Measurements from ENCODE around the gene C11orf24. TPM values are rescaled to one million over a fixed set of nuclear protein-coding genes. Genes with fewer than 3 reads are reported as not detected.

Gene C11orf24
- total and polyA plus RNA-seq, 9 of the 15 experiments (the other 6 are each of a cell fraction or from before 2014, with no cell fraction given) = 2.0 to 65.2 (median 32.5) TPM

DNA sequence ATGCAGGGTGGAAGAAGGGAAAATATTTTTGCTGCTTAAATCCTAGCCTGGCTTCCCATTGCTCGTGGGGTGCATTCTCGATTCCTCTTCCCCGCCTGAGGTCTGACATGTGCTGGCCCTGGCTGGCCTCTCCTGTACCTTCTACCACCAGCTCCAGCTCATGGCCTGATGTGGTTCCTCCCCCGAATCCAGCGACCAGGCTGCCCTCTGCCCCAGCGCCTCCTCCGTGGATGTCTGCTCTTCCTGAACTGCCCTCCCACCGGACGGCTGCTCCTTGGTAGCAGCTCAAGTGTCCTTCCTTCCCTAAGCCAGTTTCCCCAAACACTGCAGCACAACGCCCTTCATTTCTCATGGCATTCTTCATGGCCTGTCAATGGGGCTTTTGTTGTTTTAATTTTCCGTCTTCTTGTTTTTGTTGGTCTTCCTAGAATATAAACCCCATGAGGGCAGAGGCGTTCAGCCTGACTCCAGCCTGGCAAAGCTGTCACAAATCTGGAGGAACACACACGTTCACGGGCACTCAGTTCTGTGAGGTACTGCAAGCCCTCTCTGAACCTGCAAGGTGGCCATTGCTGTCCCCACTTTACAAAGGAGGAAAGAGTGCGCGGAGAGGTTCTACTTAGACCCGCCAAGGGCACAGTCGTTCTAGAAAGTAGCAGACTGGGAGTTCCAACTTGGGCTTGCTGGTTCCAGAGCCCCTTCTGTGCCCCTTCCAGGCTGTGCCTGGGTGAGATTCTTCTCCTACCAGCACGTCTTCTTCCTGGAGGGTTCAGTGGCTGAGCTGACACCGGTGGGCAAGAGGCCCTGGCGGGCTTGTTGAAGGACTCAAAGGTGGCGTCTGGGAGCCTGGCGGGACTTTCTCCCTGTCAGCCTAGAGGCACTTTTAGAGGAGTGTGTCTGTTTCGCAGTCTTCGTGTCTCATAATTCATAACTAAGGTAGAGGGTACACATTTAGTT, 39.7 kb upstream of the C11orf24 start:
- peak overlapping the region in 1 of 2 experiments; percentile 66; a peak in 2 of 4 replicates for H3K9ac ChIP-seq (ENCODE audit: insufficient read depth in 1 of 2, low read depth in 2 of 2, low read length in 2 of 2)
- FAIRE-seq = no peak

More for the DNA sequence above, 39.7 kb upstream of the C11orf24 start:
- ChIA-PET POLR2A (interaction anchor here (0.7 to 2.0 kb wide), 7 partner anchors 9 to 148 kb away, joined by 3 to 12 read pairs (median 3); partner anchors contain the start of gene C11orf24), CTCF (ENCODE audit: low intra/inter-chr PET ratio) (no interaction called here)
- H3K4me1 ChIP-seq (replicated peaks in 1 of 2; ENCODE audit: control insufficient read depth in 2 of 2, insufficient read depth in 2 of 2, low read length in 2 of 2) = peaks cover 12 to 41% of the 10 kb centered on the region in 2 experiments
- peaks cover 10% of the 10 kb centered on the region for H4K20me1 ChIP-seq (replicated peaks; ENCODE audit: control insufficient read depth, insufficient read depth, low read length)
- peak overlapping the region; percentile 37; the same call in 1 of the 2 replicates for H3K4me3 ChIP-seq
- H3K9me3 ChIP-seq (replicated peaks; ENCODE audit: control insufficient read depth, insufficient read depth, low read depth, low read length) = peaks cover 1% of the 10 kb centered on the region; the same call in 1 of the 2 replicates
- TF ChIP-seq CBX2 (IDR thresholded peaks at IDR 0.05; ENCODE audit: insufficient read depth, low read length, poor library complexity, severe bottlenecking) = no peak
- TF ChIP-seq ZNF316 (IDR thresholded peaks at IDR 0.05) = peak; percentile 65
- TF ChIP-seq, protein P1, sequence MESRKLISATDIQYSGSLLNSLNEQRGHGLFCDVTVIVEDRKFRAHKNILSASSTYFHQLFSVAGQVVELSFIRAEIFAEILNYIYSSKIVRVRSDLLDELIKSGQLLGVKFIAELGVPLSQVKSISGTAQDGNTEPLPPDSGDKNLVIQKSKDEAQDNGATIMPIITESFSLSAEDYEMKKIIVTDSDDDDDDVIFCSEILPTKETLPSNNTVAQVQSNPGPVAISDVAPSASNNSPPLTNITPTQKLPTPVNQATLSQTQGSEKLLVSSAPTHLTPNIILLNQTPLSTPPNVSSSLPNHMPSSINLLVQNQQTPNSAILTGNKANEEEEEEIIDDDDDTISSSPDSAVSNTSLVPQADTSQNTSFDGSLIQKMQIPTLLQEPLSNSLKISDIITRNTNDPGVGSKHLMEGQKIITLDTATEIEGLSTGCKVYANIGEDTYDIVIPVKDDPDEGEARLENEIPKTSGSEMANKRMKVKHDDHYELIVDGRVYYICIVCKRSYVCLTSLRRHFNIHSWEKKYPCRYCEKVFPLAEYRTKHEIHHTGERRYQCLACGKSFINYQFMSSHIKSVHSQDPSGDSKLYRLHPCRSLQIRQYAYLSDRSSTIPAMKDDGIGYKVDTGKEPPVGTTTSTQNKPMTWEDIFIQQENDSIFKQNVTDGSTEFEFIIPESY (CRISPR knock-in tag; IDR thresholded peaks at IDR 0.05) = peak; percentile 96
- TF ChIP-seq CBX3 (IDR thresholded peaks at IDR 0.05; ENCODE audit: borderline replicate concordance in 1 of 2, low read length in 2 of 2) = 0 out of 3 replicates have a peak, but pooled peaks of 1 of the 2 experiments have one; percentile 13
- TF ChIP-seq TRIM24 (IDR thresholded peaks at IDR 0.05) = peak in 1 of 2 experiments; percentile 53; a peak in 2 of 4 replicates
- no peaks in the 10 kb centered on the region for H3K27me3 ChIP-seq (ENCODE audit: control insufficient read depth in 2 of 2, insufficient read depth in 2 of 2, low read length in 2 of 2)
- in situ Hi-C loops (cut with MboI) (no loop called here), intact Hi-C loops (cut with micrococcal nuclease) (no loop called here)
- 87% methylated on average over 22 of the region's 25 CpGs for whole genome bisulfite sequencing (ENCODE audit: insufficient coverage, low coverage, missing lambda C conversion rate)
- BruUV-seq (replicated peaks) = no TSS peak
- peaks cover 5% of the 10 kb centered on the region for H3K9me1 ChIP-seq (ENCODE audit: control insufficient read depth, insufficient read depth, low read length)
- ATAC-seq = no peak
- H3K4me2 ChIP-seq (ENCODE audit: insufficient read depth, low read length) = peak overlapping the region; percentile 55; the same call in 1 of the 2 replicates
- no peaks in the 10 kb centered on the region for H3K36me3 ChIP-seq (ENCODE audit: control insufficient read depth, insufficient read depth, low read length)
- peaks cover 39% of the 10 kb centered on the region for H3K79me2 ChIP-seq (ENCODE audit: control insufficient read depth, insufficient read depth, low read length)
- no peak for DNase-seq (ENCODE audit: extremely low read depth in 1 of 4, low spot score in 3 of 4)
- peak overlapping the region; percentile 40 for H2AFZ ChIP-seq (ENCODE audit: low read depth, low read length)
- no peak overlapping the region; the same call in 2 of the 3 replicates for H3K27ac ChIP-seq (ENCODE audit: extremely low read depth, low read depth, low read length)
